NCI-H187 (cell line): ENCODE measurements around the gene DOCK8.
"Not testable (repeated sequence)": the region's sequence is repeated elsewhere in the genome, so short reads cannot be mapped to it uniquely, and the experiment has no call there.

Source experiments
- DNase-seq, 2 experiments: peaks; one replicate each; lab custom pipeline; 2025; lab: John Stamatoyannopoulos, UW

Gene DOCK8

DNA sequence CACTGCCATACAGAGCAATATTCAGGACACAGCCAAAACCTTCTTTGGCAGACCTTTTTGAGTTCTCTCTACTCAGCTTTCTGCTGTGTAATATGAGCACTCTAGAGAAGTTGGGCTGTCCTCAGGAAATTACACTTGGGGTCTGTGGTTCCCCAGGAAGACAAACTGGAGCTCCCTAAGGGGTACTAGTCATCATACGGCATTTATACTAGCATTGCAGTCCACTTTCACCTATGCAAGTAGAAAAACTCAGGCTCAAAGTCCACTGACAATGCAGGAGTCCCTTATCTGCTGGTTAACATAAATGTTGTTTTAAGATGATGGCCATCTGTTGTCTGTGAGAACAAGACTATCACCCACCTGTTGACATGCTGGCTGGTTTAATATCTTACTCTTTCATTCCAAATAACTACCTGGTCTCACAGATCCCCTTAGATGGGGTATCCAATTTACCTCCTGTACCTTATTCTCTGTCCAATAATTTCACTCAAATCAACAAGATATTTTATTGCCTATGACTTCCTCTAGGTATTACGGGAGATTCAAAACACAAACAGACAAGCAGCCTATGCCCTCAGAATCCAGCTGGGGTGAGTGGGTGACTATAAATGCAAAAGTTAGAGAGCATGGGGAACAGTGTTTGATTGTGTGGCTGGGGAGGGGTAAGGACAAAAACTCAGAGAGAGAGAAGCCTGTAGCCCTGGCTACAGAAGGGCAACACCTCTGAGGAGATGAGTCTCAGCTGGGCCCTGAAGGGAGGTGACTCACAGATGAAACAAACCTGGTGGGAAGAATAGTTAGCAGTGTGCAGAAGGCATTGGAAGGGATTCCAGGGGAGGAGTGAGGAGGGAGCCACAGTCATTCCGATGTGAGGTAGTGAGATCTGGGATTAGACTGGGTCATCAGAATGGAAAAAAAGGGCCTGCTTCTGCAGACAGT is 10.2 kb downstream of the DOCK8 start:
- no peak for DNase-seq

- DNase-seq, result no peak
These were observed 13.2 kb downstream of the DOCK8 start for GRCh38 chr9:227860-228259.

DNA sequence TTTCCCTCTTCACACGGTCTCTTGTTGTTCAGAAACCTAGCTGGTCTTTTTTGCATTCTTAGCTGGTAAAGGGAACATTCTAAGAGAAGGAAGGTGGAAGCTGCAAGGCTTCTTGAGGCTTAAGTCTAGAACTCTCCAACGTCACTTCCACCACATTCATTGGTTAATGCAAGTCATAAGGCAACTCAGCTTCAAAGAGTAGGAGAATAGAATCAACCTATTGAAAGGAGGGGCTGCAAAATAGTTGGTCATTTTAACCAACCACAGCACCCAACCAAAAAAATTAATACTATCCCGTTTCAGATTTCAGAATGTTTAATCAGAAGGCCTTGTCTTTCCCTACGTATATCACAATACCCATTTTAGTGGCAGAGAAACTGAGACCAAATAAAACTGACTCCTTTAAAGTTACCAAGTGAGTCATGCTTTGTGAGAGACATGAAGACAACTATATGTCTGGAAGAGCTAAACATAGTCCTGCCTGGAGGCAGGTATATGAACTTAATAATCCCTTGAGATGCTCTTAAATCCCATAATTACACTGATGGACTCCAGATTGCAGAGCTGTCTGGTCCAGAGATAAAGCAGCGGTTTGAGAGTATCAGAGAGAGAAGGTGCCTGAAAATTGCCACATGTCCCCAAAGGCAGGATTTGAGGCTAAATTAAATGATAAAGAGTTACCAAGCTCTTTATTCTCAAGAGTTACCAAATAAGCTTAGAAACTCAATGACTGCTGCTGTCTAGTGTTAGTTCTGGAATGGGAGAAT is 14.4 kb downstream of the DOCK8 start:
- DNase-seq, result no peak

- not testable (repeated sequence) for DNase-seq
These were observed 17.0 kb downstream of the DOCK8 start for GRCh38 chr9:231625-232024.

GRCh38 chr9:233708-234107 is 19.0 kb downstream of the DOCK8 start:
- not testable (repeated sequence) for DNase-seq

- no peak for DNase-seq
These were observed 22.6 kb downstream of the DOCK8 start for GRCh38 chr9:237141-237857.

DNA sequence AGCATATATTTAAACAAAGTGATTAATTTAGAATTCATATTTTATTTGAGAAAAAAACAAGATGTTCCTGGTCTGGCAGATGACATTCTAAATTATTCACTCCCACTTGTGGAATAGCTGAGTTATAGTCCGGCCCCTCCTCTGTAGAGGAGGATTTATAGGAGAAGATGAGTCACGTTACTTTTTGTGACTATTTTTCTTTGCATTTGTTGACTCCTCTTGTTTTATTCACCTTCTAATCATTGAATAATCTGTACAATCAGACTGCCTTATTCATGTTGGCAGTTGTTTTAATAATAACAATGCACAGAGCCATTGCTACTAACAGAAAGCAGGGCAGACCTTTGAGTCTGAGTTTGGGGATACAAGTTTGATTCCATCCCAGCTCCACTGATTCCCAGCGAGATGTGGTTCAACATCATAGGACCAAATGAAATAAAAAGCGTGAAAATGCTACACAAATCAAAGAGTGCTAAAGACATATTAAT is 23.2 kb downstream of the DOCK8 start:
- DNase-seq, result no peak

GRCh38 chr9:242461-243080 is 27.9 kb downstream of the DOCK8 start:
- DNase-seq, result no peak

GRCh38 chr9:248278-248961 is 33.8 kb downstream of the DOCK8 start:
- no peak for DNase-seq

GRCh38 chr9:249025-249424 is 34.4 kb downstream of the DOCK8 start:
- no peak for DNase-seq

- DNase-seq, result no peak
These were observed 35.4 kb downstream of the DOCK8 start for GRCh38 chr9:250039-250438.

GRCh38 chr9:250625-251024 is 36.0 kb downstream of the DOCK8 start:
- DNase-seq, result no peak

GRCh38 chr9:251398-251797 is 36.7 kb downstream of the DOCK8 start:
- no peak for DNase-seq

DNA sequence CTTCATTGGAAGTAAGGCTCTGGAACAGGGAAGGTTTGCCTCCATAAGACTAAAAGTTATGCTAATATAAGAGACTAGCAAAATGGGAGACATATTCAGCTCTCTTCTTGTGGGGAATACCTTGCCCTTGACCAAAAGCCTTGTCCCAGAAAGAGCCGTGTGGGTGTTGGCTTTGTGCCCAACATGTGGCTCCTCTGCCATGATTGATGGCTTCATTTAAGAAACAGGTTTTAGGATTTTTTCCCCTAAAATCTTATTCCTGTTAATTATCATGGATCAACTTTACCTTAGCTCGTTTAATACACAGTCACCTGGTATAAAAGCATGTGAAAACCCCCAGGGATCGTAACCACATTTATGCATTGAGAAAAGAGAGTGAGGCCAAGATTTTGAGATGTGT is 38.9 kb downstream of the DOCK8 start:
- DNase-seq, result no peak

DNA sequence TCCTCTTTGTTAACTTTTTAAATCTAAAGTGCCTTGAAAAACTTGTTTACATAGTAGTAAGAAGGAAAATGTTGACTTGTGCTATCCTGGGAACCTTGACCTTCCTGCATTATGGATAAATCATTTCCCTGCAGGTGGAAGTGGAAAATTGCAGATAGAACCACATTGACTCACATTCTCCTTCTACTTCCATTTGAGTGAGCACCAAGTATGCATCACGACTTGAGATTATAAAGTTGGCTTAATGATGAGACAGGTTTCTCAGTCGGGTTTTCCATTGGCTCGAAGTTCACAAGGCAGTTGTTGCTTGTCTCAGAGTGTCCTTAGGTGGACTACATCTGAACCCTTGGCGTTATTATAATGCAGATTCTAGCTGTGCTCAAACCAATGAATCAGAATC is 39.9 kb downstream of the DOCK8 start:
- no peak for DNase-seq

DNA sequence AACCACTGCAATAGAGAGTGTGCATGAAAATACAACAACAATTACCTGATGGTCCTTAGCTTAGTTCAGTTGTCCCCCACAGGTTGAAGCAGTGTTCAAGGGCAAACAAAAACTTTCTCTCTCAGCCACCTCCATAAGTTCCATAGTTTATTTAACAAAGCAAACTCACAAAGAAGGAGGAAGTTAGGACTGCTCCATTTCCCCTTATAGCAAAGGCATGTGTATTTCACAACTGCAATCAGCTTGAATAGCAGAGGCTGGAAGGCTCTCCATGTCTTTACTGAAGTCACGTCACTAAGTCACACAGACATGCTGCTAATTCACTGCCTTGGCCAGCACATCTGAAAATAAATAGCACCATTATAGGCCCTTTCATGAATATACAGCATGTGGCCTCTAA is 43.3 kb downstream of the DOCK8 start:
- no peak for DNase-seq

DNA sequence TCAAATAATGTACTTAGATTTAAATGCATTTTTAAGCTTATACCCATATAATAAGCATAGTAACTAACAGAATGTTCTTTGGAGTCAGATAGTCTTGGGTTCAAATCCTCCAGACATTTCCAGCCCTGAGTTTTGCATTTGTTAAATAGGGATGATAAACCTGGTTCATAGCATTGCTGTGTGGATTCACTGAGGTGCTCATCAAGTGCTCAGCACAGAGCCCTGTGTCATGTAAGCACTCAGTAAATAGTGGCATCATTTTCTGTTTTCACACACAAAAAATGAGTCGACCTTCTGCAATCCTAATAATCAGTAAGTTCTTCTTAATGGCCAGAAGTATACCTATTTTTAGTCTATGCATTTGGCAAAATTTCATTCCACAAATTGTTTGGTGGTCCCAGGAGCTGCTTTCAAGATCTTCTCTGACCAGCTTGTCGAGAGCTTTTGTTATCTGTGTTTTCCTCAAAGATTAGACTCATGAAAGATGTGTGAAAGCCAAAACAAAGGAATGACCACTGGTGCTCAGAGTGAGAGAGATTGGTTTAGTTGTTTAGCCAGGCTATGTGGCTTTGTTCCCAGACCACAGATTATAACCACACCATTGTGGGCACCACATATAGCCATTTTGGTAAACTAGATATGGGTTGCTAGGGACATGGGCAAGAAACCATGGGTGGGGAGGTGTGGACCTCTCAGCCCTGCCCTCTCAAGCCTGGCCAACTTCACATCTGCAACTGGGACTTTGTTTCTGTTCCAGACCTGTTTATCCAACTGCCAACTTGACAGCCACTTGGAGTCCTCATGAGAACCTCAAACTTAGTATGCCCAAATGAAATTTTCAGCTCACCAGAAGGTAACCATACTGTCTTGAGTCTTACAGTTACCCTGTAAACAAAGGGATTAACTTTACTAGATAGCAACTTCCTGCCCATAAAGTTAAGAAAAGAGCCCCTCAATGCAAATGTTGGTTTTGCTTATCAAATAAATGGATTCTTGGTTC is 45.0 kb downstream of the DOCK8 start:
- DNase-seq, result no peak

GRCh38 chr9:264231-264630 is 49.6 kb downstream of the DOCK8 start:
- DNase-seq, result no peak

- DNase-seq, result no peak
These were observed 50.7 kb downstream of the DOCK8 start for GRCh38 chr9:265209-265870.
